OCI-LY7 (cell line): ENCODE results near the gene ELF2.

ENCODE experiments used
- EZH2phosphoT487 ChIP-seq: fragments of 200-600 bp; sonication (generic); IDR thresholded peaks from 2 replicates; pipeline ENCODE4 v1.6.1; 2018; ENCODE audit warnings: low read depth, borderline replicate concordance, mild to moderate bottlenecking, mixed run types, antibody characterized with exemption, low read length, moderate library complexity, mixed read lengths
- TF ChIP-seq, protein P1 (sequence below): fragments of 200-600 bp; sonication (generic); conservative IDR thresholded peaks from 2 replicates; pipeline ENCODE4 v1.5.1; 2014; ENCODE audit warnings: mild to moderate bottlenecking, antibody characterized with exemption, low read length, moderate library complexity, mixed read lengths

DNA sequence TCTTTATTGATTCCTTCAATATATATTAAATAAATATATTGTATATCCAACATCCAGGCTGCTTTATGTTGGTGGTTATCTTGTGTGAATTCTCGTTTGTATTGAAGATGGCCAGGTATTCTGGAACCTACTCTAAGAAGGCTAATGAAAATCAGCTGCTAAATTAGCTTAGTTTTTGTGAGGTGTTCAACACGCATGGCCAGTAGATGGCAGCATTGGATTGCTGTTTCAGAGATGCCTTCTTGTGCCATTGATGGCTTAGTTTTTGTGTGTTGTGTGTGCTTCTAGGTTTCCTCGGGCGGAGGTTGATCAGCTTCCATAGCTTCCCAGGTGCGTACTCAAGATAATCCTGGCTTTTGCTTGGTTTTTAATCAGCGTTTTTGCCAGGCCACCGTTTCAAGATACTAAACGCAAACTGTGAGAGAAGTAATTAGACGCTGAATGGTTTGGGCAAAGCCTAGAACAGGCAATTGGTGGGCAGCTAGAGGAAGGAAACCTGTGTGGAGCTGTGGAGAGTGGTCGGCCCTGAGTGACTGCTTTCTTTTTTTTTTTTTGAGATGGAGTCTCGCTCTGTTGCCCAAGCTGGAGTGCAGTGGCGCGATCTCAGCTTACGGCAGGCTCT lies 146.3 kb downstream of the ELF2 start:
- TF ChIP-seq, protein P1, sequence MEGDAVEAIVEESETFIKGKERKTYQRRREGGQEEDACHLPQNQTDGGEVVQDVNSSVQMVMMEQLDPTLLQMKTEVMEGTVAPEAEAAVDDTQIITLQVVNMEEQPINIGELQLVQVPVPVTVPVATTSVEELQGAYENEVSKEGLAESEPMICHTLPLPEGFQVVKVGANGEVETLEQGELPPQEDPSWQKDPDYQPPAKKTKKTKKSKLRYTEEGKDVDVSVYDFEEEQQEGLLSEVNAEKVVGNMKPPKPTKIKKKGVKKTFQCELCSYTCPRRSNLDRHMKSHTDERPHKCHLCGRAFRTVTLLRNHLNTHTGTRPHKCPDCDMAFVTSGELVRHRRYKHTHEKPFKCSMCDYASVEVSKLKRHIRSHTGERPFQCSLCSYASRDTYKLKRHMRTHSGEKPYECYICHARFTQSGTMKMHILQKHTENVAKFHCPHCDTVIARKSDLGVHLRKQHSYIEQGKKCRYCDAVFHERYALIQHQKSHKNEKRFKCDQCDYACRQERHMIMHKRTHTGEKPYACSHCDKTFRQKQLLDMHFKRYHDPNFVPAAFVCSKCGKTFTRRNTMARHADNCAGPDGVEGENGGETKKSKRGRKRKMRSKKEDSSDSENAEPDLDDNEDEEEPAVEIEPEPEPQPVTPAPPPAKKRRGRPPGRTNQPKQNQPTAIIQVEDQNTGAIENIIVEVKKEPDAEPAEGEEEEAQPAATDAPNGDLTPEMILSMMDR: peak; percentile 97
- no peak for TF ChIP-seq EZH2phosphoT487
